IMR-90 (cell line): ENCODE data around the gene KCNK4. TPM values are rescaled to one million over a fixed set of nuclear protein-coding genes. Genes with fewer than 3 reads are reported as not detected.

Experiments
- ATAC-seq: fragments of 200-7000 bp; cut with Tn5 transposase; 2 replicates; pipeline ENCODE4 v1.9.1; 2020; ENCODE audit warnings: low read depth, mild to moderate bottlenecking, moderate library complexity
- BruUV-seq: library from RNA; stranded (reverse); fragments of 400-500 nt; replicated peaks from 2 replicates; lab custom pipeline; 2021; lab: Mats Ljungman, UMichigan
- CTCF ChIA-PET: fragments of 300-600 bp; formaldehyde crosslinking; extraction: SDS; loops from one replicate; lab custom pipeline; 2021; ENCODE audit warnings: antibody characterized with exemption; lab: Yijun Ruan, JAX
- POLR2A ChIA-PET: fragments of 300-600 bp; sonication (Branson Sonifier 250); formaldehyde crosslinking; loops from one replicate; lab custom pipeline; 2022; ENCODE audit warnings: antibody characterized with exemption; ENCODE audit not compliant: unreplicated experiment; lab: Charles Lee
- DNase-seq: peaks from one replicate; pipeline ENCODE4 v3.0.0; 2013
- H2AFZ ChIP-seq: replicated peaks from 2 replicates; pipeline ENCODE3; 2013; ENCODE audit warnings: low read length, mild to moderate bottlenecking; ENCODE audit not compliant: poor library complexity
- H2AK5ac ChIP-seq: 2 replicates; pipeline ENCODE4 v1.6.1; 2013; ENCODE audit warnings: low read depth, low read length, inconsistent platforms
- H2AK9ac ChIP-seq: replicated peaks from 2 replicates; pipeline ENCODE3; 2013; ENCODE audit warnings: mild to moderate bottlenecking, low read depth, low read length, moderate library complexity; ENCODE audit not compliant: poor library complexity
- H2BK120ac ChIP-seq: 2 replicates; pipeline ENCODE4 v1.6.1; 2013; ENCODE audit warnings: low read depth, low read length, inconsistent platforms
- H2BK15ac ChIP-seq: 3 replicates; pipeline ENCODE4 v1.6.1; 2013; ENCODE audit warnings: low read depth, low read length, inconsistent platforms
- H2BK20ac ChIP-seq: 2 replicates; pipeline ENCODE4 v1.6.1; 2013; ENCODE audit warnings: low read depth, mild to moderate bottlenecking, inconsistent platforms, low read length, moderate library complexity
- H2BK5ac ChIP-seq: 2 replicates; pipeline ENCODE4 v1.6.1; 2013; ENCODE audit warnings: mild to moderate bottlenecking, low read depth, low read length, inconsistent platforms; ENCODE audit not compliant: poor library complexity, severe bottlenecking
- H3K14ac ChIP-seq: replicated peaks from 2 replicates; pipeline ENCODE4 v1.6.1; 2013; ENCODE audit warnings: low read depth, low read length, inconsistent platforms
- H3K18ac ChIP-seq: 2 replicates; pipeline ENCODE4 v1.6.1; 2013; ENCODE audit warnings: low read depth, low read length, control low read depth
- H3K23ac ChIP-seq: 2 replicates; pipeline ENCODE4 v1.6.1; 2013; ENCODE audit warnings: low read depth, low read length, inconsistent platforms
- H3K27ac ChIP-seq: 2 replicates; pipeline ENCODE4 v1.5.1; 2013; ENCODE audit warnings: mild to moderate bottlenecking, control low read depth, low read length; ENCODE audit not compliant: insufficient read depth
- H3K27me3 ChIP-seq: 2 replicates; pipeline ENCODE4 v1.6.1; 2013; ENCODE audit warnings: low read length; ENCODE audit not compliant: control insufficient read depth, insufficient read depth
- H3K36me3 ChIP-seq: 2 replicates; pipeline ENCODE4 v1.6.1; 2013; ENCODE audit warnings: low read length, mixed read lengths; ENCODE audit not compliant: control insufficient read depth, insufficient read depth
- H3K4ac ChIP-seq: 2 replicates; pipeline ENCODE4 v1.6.1; 2013; ENCODE audit warnings: low read depth, low read length, inconsistent platforms
- H3K4me1 ChIP-seq: 2 replicates; pipeline ENCODE4 v1.6.1; 2013; ENCODE audit warnings: low read length, mixed read lengths; ENCODE audit not compliant: control insufficient read depth, insufficient read depth
- H3K4me2 ChIP-seq: 2 replicates; pipeline ENCODE4 v1.6.1; 2013; ENCODE audit warnings: low read depth, mild to moderate bottlenecking, control low read depth, low read length, moderate library complexity
- H3K4me3 ChIP-seq: 2 replicates; pipeline ENCODE4 v1.5.1; 2013; ENCODE audit warnings: low read depth, mild to moderate bottlenecking, control low read depth, low read length, moderate library complexity; ENCODE audit not compliant: insufficient read depth
- H3K56ac ChIP-seq: 2 replicates; pipeline ENCODE4 v1.6.1; 2013; ENCODE audit warnings: low read length, inconsistent platforms; ENCODE audit not compliant: insufficient read depth; ENCODE audit errors: extremely low read depth
- H3K79me1 ChIP-seq, 2 experiments: 2 replicates each; pipeline ENCODE4 v1.6.1; 2013; ENCODE audit warnings: low read length in 2 of 2, inconsistent platforms in 1 of 2, low read depth in 1 of 2
- H3K9ac ChIP-seq: 2 replicates; pipeline ENCODE4 v1.6.1; 2013; ENCODE audit warnings: low read depth, low read length, control low read depth
- H3K9me1 ChIP-seq: 2 replicates; pipeline ENCODE4 v1.6.1; 2013; ENCODE audit warnings: low read length, inconsistent platforms; ENCODE audit not compliant: insufficient read depth
- H3K9me3 ChIP-seq: 2 replicates; pipeline ENCODE4 v1.6.1; 2013; ENCODE audit warnings: low read length; ENCODE audit not compliant: control insufficient read depth, insufficient read depth
- H4K20me1 ChIP-seq: 2 replicates; pipeline ENCODE4 v1.6.1; 2013; ENCODE audit warnings: low read length, inconsistent platforms; ENCODE audit not compliant: insufficient read depth
- H4K5ac ChIP-seq: 2 replicates; pipeline ENCODE4 v1.6.1; 2013; ENCODE audit warnings: mild to moderate bottlenecking, low read depth, low read length, control low read depth
- H4K8ac ChIP-seq, 2 experiments: 2 replicates each; pipeline ENCODE4 v1.6.1; 2013; ENCODE audit warnings: low read depth in 2 of 2, low read length in 2 of 2, control low read depth in 1 of 2, inconsistent platforms in 1 of 2
- H4K91ac ChIP-seq: 2 replicates; pipeline ENCODE4 v1.6.1; 2013; ENCODE audit warnings: low read depth, low read length, inconsistent platforms; ENCODE audit not compliant: insufficient read depth
- BHLHE40 ChIP-seq: fragments of 150-350 bp; IDR thresholded peaks from 2 replicates; pipeline ENCODE4 v1.6.1; 2016; ENCODE audit warnings: mild to moderate bottlenecking, low read depth, low read length
- CEBPB ChIP-seq: IDR thresholded peaks from 2 replicates; pipeline ENCODE4 v1.6.1; 2012; ENCODE audit warnings: low read depth, low read length, improper control_type of control experiment
- MAFK ChIP-seq: IDR thresholded peaks from 2 replicates; pipeline ENCODE4 v1.6.1; 2012; ENCODE audit warnings: low read depth, low read length, improper control_type of control experiment
- MAZ ChIP-seq: IDR thresholded peaks from 2 replicates; pipeline ENCODE4 v1.6.1; 2012; ENCODE audit warnings: low read depth, mild to moderate bottlenecking, low read length, improper control_type of control experiment, moderate library complexity, borderline replicate concordance
- MXI1 ChIP-seq: IDR thresholded peaks from 2 replicates; pipeline ENCODE4 v1.6.1; 2012; ENCODE audit warnings: low read depth, mild to moderate bottlenecking, low read length, moderate library complexity, borderline replicate concordance
- RAD21 ChIP-seq: IDR thresholded peaks from 2 replicates; pipeline ENCODE4 v1.6.1; 2012; ENCODE audit warnings: low read length, improper control_type of control experiment
- RCOR1 ChIP-seq: IDR thresholded peaks from 2 replicates; pipeline ENCODE4 v1.6.1; 2012; ENCODE audit warnings: mild to moderate bottlenecking, low read length, improper control_type of control experiment; ENCODE audit not compliant: insufficient replicate concordance
- WGBS, 2 experiments: methylation state at CpG; one replicate each; pipeline versions ENCODE4 v1.1.5 to v1.1.7; 2013; ENCODE audit warnings: missing lambda C conversion rate in 2 of 2; ENCODE audit not compliant: insufficient read length in 1 of 2; ENCODE audit errors: extremely low coverage in 2 of 2; 5-methylcytosine and 5-hydroxymethylcytosine counted together
- dilution Hi-C: fragments of 300-500 bp; cut with HindIII; formaldehyde crosslinking; loops from one replicate; pipeline ENCODE4 v1.14.3; 2018; ENCODE audit warnings: low sequenced_read_pairs; ENCODE audit not compliant: unreplicated experiment
- in situ Hi-C: fragments of 300-500 bp; cut with MboI; formaldehyde crosslinking; loops from 3 replicates; pipeline ENCODE4 v1.14.3; 2019; ENCODE audit warnings: low sequenced_read_pairs, inconsistent platforms, mixed read lengths
- intact Hi-C: fragments of 100-400 bp; cut with micrococcal nuclease; formaldehyde crosslinking; loops from 2 replicates; pipeline ENCODE4 v1.10.0; 2022
- polyA plus RNA-seq, 3 experiments: library from polyadenylated mRNA; depleted of rRNA; stranded (reverse); fragments of >200 nt; gene quantifications; 2 replicates each; pipeline ENCODE4 v1.2.3, GENCODE V29; 2012; ENCODE audit warnings: low replicate concordance in 1 of 3
- total RNA-seq: library from RNA; depleted of rRNA; stranded (reverse); fragments of >200 nt; gene quantifications from 2 replicates; pipeline ENCODE4 v1.2.3, GENCODE V29; 2012

The KCNK4 gene
- total and polyA plus RNA-seq, 2 of the 4 experiments (the other 2 are of a cell fraction), result not detected

- H3K4me3 ChIP-seq, result peak overlapping the region; percentile 71
- peaks cover 6% of the 10 kb centered on the region; the same call in 1 of the 2 replicates for H3K36me3 ChIP-seq
- peak overlapping the region; percentile 99 for H2AK9ac ChIP-seq
- DNase-seq (no peak), ATAC-seq (peak; percentile 0)
- no peaks in the 10 kb centered on the region for H3K9me3 ChIP-seq
- no peak overlapping the region for H2BK20ac ChIP-seq
- peaks cover 15 to 39% of the 10 kb centered on the region in 2 experiments for H3K79me1 ChIP-seq
- POLR2A ChIA-PET, result no interaction called here
- H2AK5ac ChIP-seq, result peak overlapping the region; percentile 95
- peak overlapping the region; percentile 11 for H2BK5ac ChIP-seq
- peaks cover 5% of the 10 kb centered on the region; the same call in 1 of the 2 replicates for H3K9me1 ChIP-seq
- H3K18ac ChIP-seq, result no peak overlapping the region
- H2BK120ac ChIP-seq, result no peak overlapping the region
- H4K91ac ChIP-seq, result peak overlapping the region; percentile 32; the same call in 1 of the 2 replicates
- 60% methylated on average over 15 of the region's 40 CpGs; no CpG with 5 or more reads in 1 of the 2 experiments for WGBS, 2 experiments
- H3K9ac ChIP-seq, result peak overlapping the region; percentile 75
- H2AFZ ChIP-seq, result peak overlapping the region; percentile 93
- peak overlapping the region; percentile 81 for H3K4ac ChIP-seq
- H3K14ac ChIP-seq, result peak overlapping the region; percentile 86
- dilution Hi-C loops, result no loop called here
- peak overlapping the region; percentile 47 for H3K27ac ChIP-seq
- intact Hi-C loops, result loop anchor here (1.0 kb wide), 1 partner anchor 34 kb away; no protein-coding TSS in a partner anchor
- H3K23ac ChIP-seq, result peak overlapping the region; percentile 87; the same call in 1 of the 2 replicates
- H4K5ac ChIP-seq, result peak overlapping the region; percentile 37
- H4K20me1 ChIP-seq, result peaks cover 5% of the 10 kb centered on the region; the same call in 1 of the 2 replicates
- no TSS peak for BruUV-seq
- peaks cover 8% of the 10 kb centered on the region for H3K4me1 ChIP-seq
- CTCF ChIA-PET, result interaction anchor here (0.6 kb wide), 1 partner anchor 15 kb away, joined by 3 read pairs; no protein-coding TSS in a partner anchor
- H3K4me2 ChIP-seq, result peak overlapping the region; percentile 82
- no peak overlapping the region; the same call in 1 of the 2 replicates for H3K56ac ChIP-seq
- H3K27me3 ChIP-seq, result peaks cover 11% of the 10 kb centered on the region
- TF ChIP-seq RAD21 (no peak), BHLHE40 (no peak), RCOR1 (no peak), MAFK (no peak), CEBPB (no peak), MAZ (no peak; the same call in 1 of the 2 replicates), MXI1 (no peak)
- H2BK15ac ChIP-seq, result no peak overlapping the region
- in situ Hi-C loops, result no loop called here
- peak overlapping the region; percentile 91 to 92; a peak in 3 of 4 replicates for H4K8ac ChIP-seq
Measured at GRCh38 chr11:64285885-64286800, 5.0 kb upstream of the KCNK4 start.
